ENCODE results near the gene IFIT3.

DNA sequence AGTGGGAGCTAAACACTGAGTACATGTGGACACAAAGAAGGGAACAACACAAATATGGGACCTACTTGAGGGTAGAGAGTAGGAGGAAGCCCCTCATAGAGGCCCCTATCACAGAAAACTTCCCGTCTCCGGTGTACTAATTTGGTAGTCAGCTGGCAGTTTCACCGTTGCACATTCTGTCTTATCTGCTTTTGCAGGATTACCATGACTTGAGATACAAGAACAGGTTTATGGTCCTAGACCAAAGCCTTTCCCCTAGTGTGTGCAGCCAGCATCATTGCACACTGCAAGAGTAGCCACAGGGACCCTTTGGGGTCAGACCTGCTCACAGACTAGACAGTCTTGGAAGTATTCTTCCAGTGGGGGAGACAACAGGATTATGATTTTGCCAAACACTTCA lies 44.2 kb downstream of the IFIT3 start:
- no peak for TF ChIP-seq EZH2phosphoT487 (IDR thresholded peaks at IDR 0.05; ENCODE audit: insufficient read depth, low read depth)
- TF ChIP-seq EZH2 (IDR thresholded peaks at IDR 0.05; ENCODE audit: insufficient read depth, poor library complexity, severe bottlenecking): no peak
